Kidney (tissue), 14 donors: ENCODE data around the gene ATG13. TPM values are rescaled to one million over a fixed set of nuclear protein-coding genes. Genes with fewer than 3 reads are reported as not detected.

Experiments used
- DNase-seq, 5 donors: peaks; one replicate each; pipeline ENCODE4 v3.0.0-alpha.2; 2013 to 2020
- FAIRE-seq: peaks from 2 replicates; lab custom pipeline; 2012; peaks lifted over from hg19 to GRCh38; lab: Jason Lieb, UNC
- H3K27ac ChIP-seq, 2 donors: one replicate each; pipeline ENCODE4 v1.7.0; 2013; ENCODE audit warnings: low read depth in 2 of 2, low read length in 2 of 2, inconsistent platforms in 1 of 2
- H3K27me3 ChIP-seq: one replicate; pipeline ENCODE4 v1.7.1; 2013; ENCODE audit warnings: low read length, inconsistent platforms; ENCODE audit not compliant: control insufficient read depth, insufficient read depth
- H3K36me3 ChIP-seq, 3 donors: one replicate each; pipeline versions ENCODE4 v1.7.0 to v1.7.1; 2013; ENCODE audit warnings: low read length in 3 of 3, control low read depth in 1 of 3, inconsistent platforms in 1 of 3; ENCODE audit not compliant: insufficient read depth in 3 of 3, control insufficient read depth in 2 of 3
- H3K4me1 ChIP-seq, 3 donors: one replicate each; pipeline versions ENCODE4 v1.7.0 to v1.7.1; 2013; ENCODE audit warnings: low read length in 3 of 3, inconsistent platforms in 1 of 3, low read depth in 1 of 3; ENCODE audit not compliant: control insufficient read depth in 2 of 3, insufficient read depth in 2 of 3
- H3K4me3 ChIP-seq, 3 donors: one replicate each; pipeline versions ENCODE4 v1.7.0 to v1.8.1; 2013; ENCODE audit warnings: low read length in 3 of 3, control low read depth in 1 of 3, inconsistent platforms in 1 of 3
- H3K9ac ChIP-seq, 3 donors: one replicate each; pipeline versions ENCODE4 v1.7.0 to v1.7.1; 2013; ENCODE audit warnings: low read length in 3 of 3, control low read depth in 1 of 3, inconsistent platforms in 1 of 3
- H3K9me3 ChIP-seq, 3 donors: one replicate each; pipeline versions ENCODE4 v1.7.0 to v1.7.1; 2013; ENCODE audit warnings: low read length in 3 of 3, control low read depth in 1 of 3, inconsistent platforms in 1 of 3; ENCODE audit not compliant: control insufficient read depth in 2 of 3, insufficient read depth in 1 of 3
- CTCF ChIP-seq: IDR thresholded peaks from 3 replicates; pipeline ENCODE4 v1.5.1; 2012; ENCODE audit warnings: mild to moderate bottlenecking, moderate library complexity, borderline replicate concordance; ENCODE audit not compliant: insufficient read depth; ENCODE audit errors: extremely low read depth
- intact Hi-C: fragments of 100-400 bp; cut with DNase I; formaldehyde crosslinking; loops from one replicate; pipeline ENCODE4 v1.11.1; 2022
- polyA plus RNA-seq: library from polyadenylated mRNA; stranded (reverse); fragments of 350-450 nt; fragmentation: Illumina TruSeq; extraction: RNeasy Lipid Tissue Mini Kit (QIAGEN cat#74804); gene quantifications from one replicate; pipeline ENCODE4 v1.2.3, GENCODE V29; 2014; ENCODE audit warnings: low read depth, low replicate concordance; ENCODE audit not compliant: insufficient read depth
- total RNA-seq: library from RNA; stranded (reverse); fragmentation: NEBNext Ultra II Directional; extraction: Animal tissue kit (Norgen Biotek cat#: 25700); gene quantifications from one replicate; pipeline ENCODE4 v1.2.1, GENCODE V29; 2021
- donor health status: control.
- donor health status: control.
- donor health status: control.
- donor health status: control.
- donor health status: control.
- donor health status: DM: yes; HTN: yes; CAD: no.
- donor health status: Normal renal cell carcinoma (clear cell type).

The ATG13 gene
- total and polyA plus RNA-seq, 2 donors from 2014 or later, result 40.1 to 73.5 TPM

GRCh38 chr11:46662366-46662765 is 45.0 kb downstream of the ATG13 start:
- Histone ChIP-seq H3K27me3 (no peaks in the 10 kb centered on the region), H3K27ac (no peak overlapping the region), H3K4me3 (no peak overlapping the region), H3K9ac (no peak overlapping the region), H3K9me3 (no peaks in the 10 kb centered on the region), H3K4me1 (peaks cover 0 to 7% (median 0%) of the 10 kb centered on the region in 3 donors), H3K36me3 (peaks cover 10 to 52% (median 26%) of the 10 kb centered on the region in 3 donors)
- no peak for FAIRE-seq
- TF ChIP-seq CTCF, result no peak
- intact Hi-C loops, result no loop called here
- no peak for DNase-seq

GRCh38 chr11:46663277-46663940 is 46.1 kb downstream of the ATG13 start:
- H3K36me3 ChIP-seq, result peaks cover 9 to 52% (median 27%) of the 10 kb centered on the region in 3 donors
- H3K4me1 ChIP-seq, result peaks cover 0 to 7% (median 2%) of the 10 kb centered on the region in 3 donors
- H3K9me3 ChIP-seq, result no peaks in the 10 kb centered on the region
- H3K4me3 ChIP-seq, result no peak overlapping the region
- no peak for TF ChIP-seq CTCF
- FAIRE-seq (no peak), DNase-seq (no peak)
- H3K27me3 ChIP-seq, result no peaks in the 10 kb centered on the region
- no peak overlapping the region for H3K27ac ChIP-seq
- intact Hi-C loops, result no loop called here
- no peak overlapping the region for H3K9ac ChIP-seq

GRCh38 chr11:46664612-46665011 is 47.3 kb downstream of the ATG13 start:
- intact Hi-C loops, result no loop called here
- Histone ChIP-seq H3K4me3 (no peak overlapping the region), H3K9me3 (no peaks in the 10 kb centered on the region), H3K27me3 (no peaks in the 10 kb centered on the region), H3K4me1 (peaks cover 0 to 7% (median 2%) of the 10 kb centered on the region in 3 donors), H3K27ac (no peak overlapping the region), H3K9ac (no peak overlapping the region), H3K36me3 (peaks cover 9 to 51% (median 26%) of the 10 kb centered on the region in 3 donors)
- DNase-seq, result no peak
- FAIRE-seq, result no peak
- TF ChIP-seq CTCF, result no peak
